ENCODE data around the gene TRIM75. TPM values are rescaled to one million over a fixed set of nuclear protein-coding genes. Genes with fewer than 3 reads are reported as not detected.
A peak's percentile ranks its signal among the peaks of the same experiment; 100 is the strongest.
"Not testable (repeated sequence)": the region's sequence is repeated elsewhere in the genome, so short reads cannot be mapped to it uniquely, and the experiment has no call there.

TRIM75 gene
- total and polyA plus RNA-seq, 2 donors (not counting 3 experiments of a cell fraction or from before 2014, with no cell fraction given) = not detected

GRCh38 chr4:165016971-165017370, 36.7 kb upstream of the TRIM75 start:
- intact Hi-C loops (cut with micrococcal nuclease) (no loop called here), dilution Hi-C loops (cut with MboI; ENCODE audit: extremely low pct_ligation_motif_present, low sequenced_read_pairs) (no loop called here)
- BruUV-seq (replicated peaks) = no TSS peak
- no peaks in the 10 kb centered on the region for H3K4me1 ChIP-seq (ENCODE audit: control insufficient read depth, extremely low read depth, insufficient read depth, low read length)
- no peak for TF ChIP-seq MYC (IDR thresholded peaks at IDR 0.05; ENCODE audit: low read depth, low read length)
- TF ChIP-seq CTCF (IDR thresholded peaks at IDR 0.05; ENCODE audit: extremely low read depth in 1 of 2, insufficient read depth in 1 of 2, low read depth in 1 of 2, low read length in 2 of 2) = peak in 1 of 2 donors; percentile 4
- no peak for TF ChIP-seq EZH2 (IDR thresholded peaks at IDR 0.05; ENCODE audit: borderline replicate concordance, low read depth, low read length, severe bottlenecking)
- TF ChIP-seq POLR2A (IDR thresholded peaks at IDR 0.05; ENCODE audit: low read depth, low read length) = no peak
- no peak for TF ChIP-seq POLR2AphosphoS5 (IDR thresholded peaks at IDR 0.05; ENCODE audit: insufficient read depth, low read depth, low read length)
- TF ChIP-seq GATA2 (IDR thresholded peaks at IDR 0.05; ENCODE audit: insufficient read depth, insufficient read length, low read depth, low read length) = no peak
- ChIA-PET POLR2A (no interaction called here), CTCF (no interaction called here)
- H3K9me3 ChIP-seq (replicated peaks; ENCODE audit: control insufficient read depth, insufficient read depth, low read length) = no peaks in the 10 kb centered on the region
- H3K9me1 ChIP-seq (replicated peaks; ENCODE audit: control insufficient read depth, extremely low read depth, insufficient read depth, low read length) = no peaks in the 10 kb centered on the region
- no peak for DNase-seq (ENCODE audit: low read depth, low spot score)
- FAIRE-seq = no peak
- no peak overlapping the region for H3K4me3 ChIP-seq (replicated peaks in 1 of 3; ENCODE audit: insufficient read depth in 1 of 3, low read depth in 1 of 3, low read length in 3 of 3)
- H2AFZ ChIP-seq (ENCODE audit: low read depth, low read length) = no peak overlapping the region
- H3K4me2 ChIP-seq (ENCODE audit: insufficient read depth, low read length) = no peak overlapping the region
- H3K9ac ChIP-seq (replicated peaks; ENCODE audit: extremely low read depth, insufficient read depth, low read length) = no peak overlapping the region
- H3K79me2 ChIP-seq (ENCODE audit: control insufficient read depth, insufficient read depth, low read length) = no peaks in the 10 kb centered on the region
- no peaks in the 10 kb centered on the region for H3K36me3 ChIP-seq (ENCODE audit: control insufficient read depth in 2 of 2, extremely low read depth in 1 of 2, insufficient read depth in 2 of 2, low read length in 2 of 2)
- no peak overlapping the region for H3K27ac ChIP-seq (ENCODE audit: insufficient read depth, low read depth, low read length)
- H3K27me3 ChIP-seq (ENCODE audit: control insufficient read depth in 2 of 2, insufficient read depth in 2 of 2, low read length in 2 of 2) = no peaks in the 10 kb centered on the region
- no peaks in the 10 kb centered on the region for H4K20me1 ChIP-seq (replicated peaks; ENCODE audit: control insufficient read depth, extremely low read depth, insufficient read depth, low read length)

GRCh38 chr4:165019995-165020394, 33.7 kb upstream of the TRIM75 start:
- CTCF ChIA-PET; H3K4me3 ChIP-seq (replicated peaks in 1 of 3; ENCODE audit: insufficient read depth in 1 of 3, low read depth in 1 of 3, low read length in 3 of 3); POLR2A ChIA-PET; H3K36me3 ChIP-seq (ENCODE audit: control insufficient read depth in 2 of 2, extremely low read depth in 1 of 2, insufficient read depth in 2 of 2, low read length in 2 of 2); intact Hi-C loops (cut with micrococcal nuclease); H4K20me1 ChIP-seq (replicated peaks; ENCODE audit: control insufficient read depth, extremely low read depth, insufficient read depth, low read length); H2AFZ ChIP-seq (ENCODE audit: low read depth, low read length); FAIRE-seq; H3K9ac ChIP-seq (replicated peaks; ENCODE audit: extremely low read depth, insufficient read depth, low read length); BruUV-seq (replicated peaks); H3K4me2 ChIP-seq (ENCODE audit: insufficient read depth, low read length); H3K9me1 ChIP-seq (replicated peaks; ENCODE audit: control insufficient read depth, extremely low read depth, insufficient read depth, low read length); H3K9me3 ChIP-seq (replicated peaks; ENCODE audit: control insufficient read depth, insufficient read depth, low read length); DNase-seq (ENCODE audit: low read depth, low spot score); dilution Hi-C loops (cut with MboI; ENCODE audit: extremely low pct_ligation_motif_present, low sequenced_read_pairs); H3K79me2 ChIP-seq (ENCODE audit: control insufficient read depth, insufficient read depth, low read length); H3K27ac ChIP-seq (ENCODE audit: insufficient read depth, low read depth, low read length); H3K4me1 ChIP-seq (ENCODE audit: control insufficient read depth, extremely low read depth, insufficient read depth, low read length); H3K27me3 ChIP-seq (ENCODE audit: control insufficient read depth in 2 of 2, insufficient read depth in 2 of 2, low read length in 2 of 2): not testable (repeated sequence)

GRCh38 chr4:165025782-165026181, 27.9 kb upstream of the TRIM75 start:
- dilution Hi-C loops (cut with MboI; ENCODE audit: extremely low pct_ligation_motif_present, low sequenced_read_pairs); H3K9me3 ChIP-seq (replicated peaks; ENCODE audit: control insufficient read depth, insufficient read depth, low read length); H3K9ac ChIP-seq (replicated peaks; ENCODE audit: extremely low read depth, insufficient read depth, low read length); POLR2A ChIA-PET; FAIRE-seq; H3K79me2 ChIP-seq (ENCODE audit: control insufficient read depth, insufficient read depth, low read length); H3K9me1 ChIP-seq (replicated peaks; ENCODE audit: control insufficient read depth, extremely low read depth, insufficient read depth, low read length); intact Hi-C loops (cut with micrococcal nuclease); H3K36me3 ChIP-seq (ENCODE audit: control insufficient read depth in 2 of 2, extremely low read depth in 1 of 2, insufficient read depth in 2 of 2, low read length in 2 of 2); CTCF ChIA-PET; H3K4me1 ChIP-seq (ENCODE audit: control insufficient read depth, extremely low read depth, insufficient read depth, low read length); H3K27ac ChIP-seq (ENCODE audit: insufficient read depth, low read depth, low read length); BruUV-seq (replicated peaks); H3K4me2 ChIP-seq (ENCODE audit: insufficient read depth, low read length); H3K27me3 ChIP-seq (ENCODE audit: control insufficient read depth in 2 of 2, insufficient read depth in 2 of 2, low read length in 2 of 2); H4K20me1 ChIP-seq (replicated peaks; ENCODE audit: control insufficient read depth, extremely low read depth, insufficient read depth, low read length); H3K4me3 ChIP-seq (replicated peaks in 1 of 3; ENCODE audit: insufficient read depth in 1 of 3, low read depth in 1 of 3, low read length in 3 of 3); DNase-seq (ENCODE audit: low read depth, low spot score); H2AFZ ChIP-seq (ENCODE audit: low read depth, low read length): not testable (repeated sequence)
